Aortic smooth muscle cell (primary cell): Measurements from ENCODE around the gene KIR3DL1. TPM values are rescaled to one million over a fixed set of nuclear protein-coding genes. Genes with fewer than 3 reads are reported as not detected.

Source experiments
- total RNA-seq: library from RNA; depleted of rRNA; stranded (reverse); fragments of >200 nt; gene quantifications from 2 replicates; pipeline ENCODE4 v1.2.3, GENCODE V29; 2014

Gene KIR3DL1
- total RNA-seq = not detected in 2 replicates

DNA sequence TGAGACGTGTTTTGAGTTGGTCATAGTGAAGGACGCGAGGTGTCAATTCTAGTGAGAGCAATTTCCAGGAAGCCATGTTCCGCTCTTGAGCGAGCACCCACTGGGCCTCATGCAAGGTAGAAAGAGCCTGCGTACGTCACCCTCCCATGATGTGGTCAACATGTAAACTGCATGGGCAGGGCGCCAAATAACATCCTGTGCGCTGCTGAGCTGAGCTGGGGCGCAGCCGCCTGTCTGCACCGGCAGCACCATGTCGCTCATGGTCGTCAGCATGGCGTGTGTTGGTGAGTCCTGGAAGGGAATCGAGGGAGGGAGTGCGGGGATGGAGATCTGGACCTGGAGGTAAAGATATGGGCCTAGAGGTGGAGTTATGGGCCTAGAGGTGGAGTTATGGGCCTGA is at the start of gene KIR3DL1:
Gene KIR3DL1 (plus strand): TSS at position 218 of the 400 bp plus-strand sequence.

GRCh38 chr19:54769646-54770045 is 46.6 kb upstream of the KIR3DL1 start, which contains the start of gene KIR2DL1:
Gene KIR2DL1, plus strand, starts transcription at chr19:54769793. Its CDS starts 58 bp downstream, at chr19:54769851.

DNA sequence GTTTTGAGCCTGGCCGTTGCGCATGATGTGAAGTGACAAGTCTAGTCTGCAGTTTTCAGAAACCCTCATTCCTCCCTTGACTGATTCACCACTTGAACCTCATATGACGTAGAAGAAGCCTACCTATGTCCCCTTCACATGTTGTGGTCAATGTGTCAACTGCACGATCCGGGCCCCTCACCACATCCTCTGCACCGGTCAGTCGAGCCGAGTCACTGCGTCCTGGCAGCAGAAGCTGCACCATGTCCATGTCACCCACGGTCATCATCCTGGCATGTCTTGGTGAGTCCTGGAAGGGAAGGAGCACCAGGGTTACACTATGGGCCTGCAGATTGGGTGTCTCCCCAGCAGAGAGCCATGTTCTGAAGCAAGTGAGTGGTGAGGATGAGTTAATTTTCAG is 12.9 kb upstream of the KIR3DL1 start, which contains the start of gene KIR2DL4:
Gene KIR2DL4 (plus strand): TSS at position 201 of the 400 bp plus-strand sequence. CDS start 42 bp downstream, at position 243.

GRCh38 chr19:54832496-54832895 is 16.2 kb downstream of the KIR3DL1 start, which contains the start of gene KIR2DS4:
Gene KIR2DS4, plus strand, starts transcription at chr19:54832676.

DNA sequence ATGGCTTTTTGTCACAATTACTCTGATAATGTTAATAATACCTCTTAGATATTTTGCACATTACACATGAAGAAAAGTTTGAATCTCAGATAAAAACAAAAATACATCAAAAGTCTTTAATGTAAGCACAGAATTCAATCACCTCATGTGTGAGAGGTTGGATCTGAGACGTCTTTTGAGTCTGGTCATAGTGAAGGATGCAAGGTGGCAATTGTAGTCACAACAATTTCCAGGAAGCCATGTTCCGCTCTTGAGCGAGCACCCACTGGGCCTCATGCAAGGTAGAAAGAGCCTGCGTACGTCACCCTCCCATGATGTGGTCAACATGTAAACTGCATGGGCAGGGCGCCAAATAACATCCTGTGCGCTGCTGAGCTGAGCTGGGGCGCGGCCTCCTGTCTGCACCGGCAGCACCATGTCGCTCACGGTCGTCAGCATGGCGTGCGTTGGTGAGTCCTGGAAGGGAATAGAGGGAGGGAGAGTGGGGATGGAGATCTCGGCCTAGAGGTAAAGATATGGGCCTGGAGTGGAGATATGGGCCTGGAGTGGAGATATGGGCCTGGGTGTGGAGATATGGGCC is 33.9 kb downstream of the KIR3DL1 start, which contains the start of gene KIR3DL2:
Gene KIR3DL2 (plus strand): TSS at position 383 of the 580 bp plus-strand sequence. CDS start 33 bp downstream, at position 416.

DNA sequence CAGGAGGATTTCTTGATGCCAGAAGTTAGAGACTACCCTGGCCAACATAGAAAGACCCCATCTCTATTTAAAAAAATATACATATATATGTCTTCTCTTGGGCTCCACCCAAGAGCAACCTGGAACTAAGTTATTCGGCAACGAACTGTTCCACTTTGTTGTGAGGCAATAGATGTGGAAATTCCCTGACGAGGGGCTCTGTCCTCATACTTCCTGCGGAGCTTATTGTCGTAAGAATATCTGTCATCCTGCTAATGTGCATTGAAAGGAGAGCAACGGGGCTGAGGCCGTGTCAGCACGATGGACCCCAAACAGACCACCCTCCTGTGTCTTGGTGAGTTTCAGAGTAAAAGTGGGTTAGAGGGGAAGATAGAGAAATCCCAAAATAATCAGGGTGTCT is 57.7 kb downstream of the KIR3DL1 start, which contains the start of gene FCAR:
Gene FCAR (plus strand): TSS at position 246 of the 400 bp plus-strand sequence. CDS start 55 bp downstream, at position 301.

Other genes with a start within 250 kb of the KIR3DL1 start
- not detected in 2 replicates for gene LILRA2, start 242.7 kb upstream of the KIR3DL1 start, total RNA-seq
- gene LILRA1, start 222.8 kb upstream of the KIR3DL1 start, total RNA-seq = not detected in 2 replicates
- gene LILRB1, start 186.0 kb upstream of the KIR3DL1 start, total RNA-seq = not detected in 2 replicates
- gene LILRB4, start 153.5 kb upstream of the KIR3DL1 start, total RNA-seq = not detected in 2 replicates
- gene KIR3DL3, start 92.0 kb upstream of the KIR3DL1 start, total RNA-seq = not detected in 2 replicates
- gene KIR2DL3, start 78.0 kb upstream of the KIR3DL1 start, total RNA-seq = not detected in 2 replicates
- not detected in 2 replicates for gene KIR2DL1, start 46.7 kb upstream of the KIR3DL1 start, total RNA-seq
- gene KIR2DL4, start 12.9 kb upstream of the KIR3DL1 start, total RNA-seq = not detected in 2 replicates
- not detected in 2 replicates for gene KIR2DS4, start 16.2 kb downstream of the KIR3DL1 start, total RNA-seq
- not detected in 2 replicates for gene KIR3DL2, start 34.0 kb downstream of the KIR3DL1 start, total RNA-seq
- not detected in 2 replicates for gene FCAR, start 57.8 kb downstream of the KIR3DL1 start, total RNA-seq
- not detected in 2 replicates for gene NCR1, start 89.7 kb downstream of the KIR3DL1 start, total RNA-seq
- not detected in 2 replicates for gene NLRP7, start 131.1 kb downstream of the KIR3DL1 start, total RNA-seq
- 0.13 TPM in 1 of 2 replicates, not detected in the other for gene NLRP2, start 149.9 kb downstream of the KIR3DL1 start, total RNA-seq
- gene GP6, start 221.8 kb downstream of the KIR3DL1 start, total RNA-seq = not detected in 2 replicates
- gene RDH13, start 246.7 kb downstream of the KIR3DL1 start, total RNA-seq = 7.3 and 9.5 TPM in 2 replicates